Mucosa of descending colon (tissue), 3 donors: ENCODE results near the gene LIMS2. TPM values are rescaled to one million over a fixed set of nuclear protein-coding genes. Genes with fewer than 3 reads are reported as not detected.

Experiments used
- ATAC-seq: fragments of 200-7000 bp; cut with Tn5 transposase; one replicate; pipeline ENCODE4 v1.9.1; 2020; ENCODE audit warnings: mild to moderate bottlenecking, moderate library complexity
- DNase-seq, 3 donors: peaks; one replicate each; pipeline ENCODE4 v3.0.0-alpha.2; 2020
- H3K36me3 ChIP-seq: fragments of 200-600 bp; one replicate; pipeline ENCODE4 v1.8.0; 2021; ENCODE audit warnings: low read depth, mild to moderate bottlenecking
- H3K4me1 ChIP-seq: fragments of 200-600 bp; one replicate; pipeline ENCODE4 v1.8.0; 2021; ENCODE audit warnings: low read depth, mild to moderate bottlenecking
- H3K4me3 ChIP-seq: fragments of 200-600 bp; one replicate; pipeline ENCODE4 v1.8.0; 2021; ENCODE audit warnings: mild to moderate bottlenecking
- H3K9me3 ChIP-seq: fragments of 200-600 bp; one replicate; pipeline ENCODE4 v1.8.0; 2021; ENCODE audit warnings: mild to moderate bottlenecking
- CTCF ChIP-seq: fragments of 200-600 bp; IDR thresholded peaks from one replicate; pipeline ENCODE4 v1.8.0; 2022; ENCODE audit warnings: antibody characterized with exemption, mild to moderate bottlenecking
- intact Hi-C, 2 donors: fragments of 100-400 bp; cut with DNase I in 1 of 2; cut with micrococcal nuclease in 1 of 2; formaldehyde crosslinking; loops; one replicate each; pipeline versions ENCODE4 v1.11.0 to v1.11.1; 2022; cut with DNase I, micrococcal nuclease
- total RNA-seq, 3 donors: library from RNA; stranded (reverse); fragmentation: NEBNext Ultra II Directional in 2 of 3; extraction: Animal tissue kit (Norgen Biotek cat#: 25700) in 2 of 3; gene quantifications; one replicate each; pipeline versions ENCODE4 v1.2.1 to v1.2.4, GENCODE V29; 2021 to 2023
- donor health status: DM: no; HTN: no; CAD: no; lungs with moderate emphysema.
- donor health status: DM: no; HTN: no; CAD: no.
- donor health status: DM: no; HTN: yes; CAD: no.

Gene LIMS2
- total RNA-seq, 3 donors from 2014 or later, result 12.5 to 478 (median 29.9) TPM

- no peak for ATAC-seq
Measured at GRCh38 chr2:127661072-127661649, 14.2 kb downstream of the LIMS2 start.

GRCh38 chr2:127660291-127660578 is 15.1 kb downstream of the LIMS2 start:
- Histone ChIP-seq H3K9me3 (no peaks in the 10 kb centered on the region), H3K36me3 (no peaks in the 10 kb centered on the region), H3K4me1 (peaks cover 2% of the 10 kb centered on the region), H3K4me3 (no peak overlapping the region)
- intact Hi-C loops, result no loop called here
- DNase-seq, result no peak
- ATAC-seq, result no peak
- no peak for TF ChIP-seq CTCF

More at GRCh38 chr2:127661072-127661649, 14.2 kb downstream of the LIMS2 start:
- Histone ChIP-seq H3K4me3 (no peak overlapping the region), H3K36me3 (no peaks in the 10 kb centered on the region), H3K9me3 (no peaks in the 10 kb centered on the region), H3K4me1 (peaks cover 3% of the 10 kb centered on the region)
- TF ChIP-seq CTCF, result no peak
- intact Hi-C loops, result no loop called here
- no peak for DNase-seq

- ATAC-seq (no peak), DNase-seq (peak in 1 of 3 donors; percentile 21)
Measured at GRCh38 chr2:127659408-127660290, 15.7 kb downstream of the LIMS2 start.

GRCh38 chr2:127658641-127659407 is 16.5 kb downstream of the LIMS2 start:
- ATAC-seq, result no peak
- intact Hi-C loops, result no loop called here
- H3K4me3 ChIP-seq, result no peak overlapping the region

More at GRCh38 chr2:127659408-127660290, 15.7 kb downstream of the LIMS2 start:
- no peak for TF ChIP-seq CTCF
- H3K9me3 ChIP-seq, result no peaks in the 10 kb centered on the region
- no peaks in the 10 kb centered on the region for H3K36me3 ChIP-seq
- intact Hi-C loops, result no loop called here
- H3K4me3 ChIP-seq, result no peak overlapping the region
- peaks cover 2% of the 10 kb centered on the region for H3K4me1 ChIP-seq

GRCh38 chr2:127658146-127658545 is 17.2 kb downstream of the LIMS2 start:
- H3K36me3 ChIP-seq, result no peaks in the 10 kb centered on the region
- TF ChIP-seq CTCF, result no peak
- H3K4me3 ChIP-seq, result no peak overlapping the region
- H3K4me1 ChIP-seq, result no peaks in the 10 kb centered on the region
- H3K9me3 ChIP-seq, result no peaks in the 10 kb centered on the region
- no peak for ATAC-seq
- no peak for DNase-seq
- intact Hi-C loops, result no loop called here

More at GRCh38 chr2:127658641-127659407, 16.5 kb downstream of the LIMS2 start:
- no peaks in the 10 kb centered on the region for H3K4me1 ChIP-seq
- no peak for TF ChIP-seq CTCF
- H3K36me3 ChIP-seq, result no peaks in the 10 kb centered on the region
- H3K9me3 ChIP-seq, result no peaks in the 10 kb centered on the region
- peak in 2 of 3 donors; percentile 23 to 38 for DNase-seq
